ENCODE data around the gene MMP12. TPM values are rescaled to one million over a fixed set of nuclear protein-coding genes. Genes with fewer than 3 reads are reported as not detected.

MMP12 gene
- polyA plus RNA-seq (2012; rRNA removed) = 2.0 and 2.8 TPM in 2 replicates
- polyA plus RNA-seq (2012; cell fraction: cytosol; rRNA removed) = 2.7 and 2.9 TPM in 2 replicates
- polyA plus RNA-seq (2012; cell fraction: nucleus; rRNA removed) = 1.00 and 2.0 TPM in 2 replicates

DNA sequence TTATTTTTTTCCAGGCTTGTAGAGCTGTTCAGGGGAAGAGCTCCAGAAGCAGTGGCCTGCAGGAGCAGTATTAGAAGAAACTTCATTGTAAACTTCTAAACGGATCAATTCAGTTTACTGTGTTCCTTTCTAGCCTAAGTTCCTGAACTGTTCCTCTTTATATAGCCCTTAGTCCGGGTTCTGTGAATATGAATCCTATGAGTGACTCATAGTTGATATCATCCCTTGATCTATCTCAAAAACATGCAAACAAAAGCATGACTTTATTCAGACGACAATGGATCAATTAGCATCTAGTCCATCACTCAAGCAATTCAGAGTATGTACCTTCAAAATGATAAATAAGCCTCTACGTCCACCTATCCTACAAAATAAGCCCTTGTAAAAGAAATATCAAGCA is at the start of gene MMP12:
Gene MMP12 (minus strand): TSS at position 131 of the 400 bp plus-strand sequence. CDS start 45 bp downstream, at position 86.
- Histone ChIP-seq H3K4me2 (no peak within 1 kb of the TSS), H3K9me2 (no peaks in the 10 kb centered on the region), H3K9ac (no peak within 1 kb of the TSS), H3F3A (replicated peaks; ENCODE audit: insufficient read depth) (peaks cover 2% of the 10 kb centered on the region), H3K27ac (ENCODE audit: low read depth in 2 of 2, low read length in 1 of 2) (no peak within 1 kb of the TSS), H3K27me3 (ENCODE audit: insufficient read depth) (no peaks in the 10 kb centered on the region), H3K4me3 (ENCODE audit: low read depth in 2 of 2, low read length in 1 of 2) (no peak within 1 kb of the TSS), H2AFZ (ENCODE audit: low read depth) (no peak within 1 kb of the TSS; the same call in 1 of the 2 replicates), H3K79me2 (ENCODE audit: insufficient read depth) (no peaks in the 10 kb centered on the region), H3K4me1 (ENCODE audit: control insufficient read depth in 1 of 2, insufficient read depth in 2 of 2, low read depth in 1 of 2, low read length in 1 of 2) (peaks cover 0 to 5% of the 10 kb centered on the region in 2 experiments; a peak in 1 of 4 replicates), H4K20me1 (ENCODE audit: insufficient read depth) (no peaks in the 10 kb centered on the region), H3K36me3 (replicated peaks in 1 of 2; ENCODE audit: control insufficient read depth in 1 of 2, insufficient read depth in 2 of 2, low read length in 1 of 2) (no peaks in the 10 kb centered on the region), H3K9me3 (no peaks in the 10 kb centered on the region)
- TF ChIP-seq FOSL2 (IDR thresholded peaks at IDR 0.05; ENCODE audit: borderline replicate concordance, low read depth) (peak; percentile 60), JUND (IDR thresholded peaks at IDR 0.05) (peak; percentile 40), TCF12 (IDR thresholded peaks at IDR 0.05) (peak; percentile 5; the same call in 1 of the 2 replicates)
- TF ChIP-seq, protein P1, sequence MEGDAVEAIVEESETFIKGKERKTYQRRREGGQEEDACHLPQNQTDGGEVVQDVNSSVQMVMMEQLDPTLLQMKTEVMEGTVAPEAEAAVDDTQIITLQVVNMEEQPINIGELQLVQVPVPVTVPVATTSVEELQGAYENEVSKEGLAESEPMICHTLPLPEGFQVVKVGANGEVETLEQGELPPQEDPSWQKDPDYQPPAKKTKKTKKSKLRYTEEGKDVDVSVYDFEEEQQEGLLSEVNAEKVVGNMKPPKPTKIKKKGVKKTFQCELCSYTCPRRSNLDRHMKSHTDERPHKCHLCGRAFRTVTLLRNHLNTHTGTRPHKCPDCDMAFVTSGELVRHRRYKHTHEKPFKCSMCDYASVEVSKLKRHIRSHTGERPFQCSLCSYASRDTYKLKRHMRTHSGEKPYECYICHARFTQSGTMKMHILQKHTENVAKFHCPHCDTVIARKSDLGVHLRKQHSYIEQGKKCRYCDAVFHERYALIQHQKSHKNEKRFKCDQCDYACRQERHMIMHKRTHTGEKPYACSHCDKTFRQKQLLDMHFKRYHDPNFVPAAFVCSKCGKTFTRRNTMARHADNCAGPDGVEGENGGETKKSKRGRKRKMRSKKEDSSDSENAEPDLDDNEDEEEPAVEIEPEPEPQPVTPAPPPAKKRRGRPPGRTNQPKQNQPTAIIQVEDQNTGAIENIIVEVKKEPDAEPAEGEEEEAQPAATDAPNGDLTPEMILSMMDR (IDR thresholded peaks at IDR 0.05) = no peak
- CTCF ChIA-PET = interaction anchor here (1.0 kb wide), 1 partner anchor 55 kb away, joined by 3 read pairs; no protein-coding TSS in a partner anchor
- WGBS (ENCODE audit: low lambda C conversion rate) = 19% methylated on average over 4 of the region's 4 CpGs
- POLR2A ChIA-PET = no interaction called here
- DNase-seq = no peak

DNA sequence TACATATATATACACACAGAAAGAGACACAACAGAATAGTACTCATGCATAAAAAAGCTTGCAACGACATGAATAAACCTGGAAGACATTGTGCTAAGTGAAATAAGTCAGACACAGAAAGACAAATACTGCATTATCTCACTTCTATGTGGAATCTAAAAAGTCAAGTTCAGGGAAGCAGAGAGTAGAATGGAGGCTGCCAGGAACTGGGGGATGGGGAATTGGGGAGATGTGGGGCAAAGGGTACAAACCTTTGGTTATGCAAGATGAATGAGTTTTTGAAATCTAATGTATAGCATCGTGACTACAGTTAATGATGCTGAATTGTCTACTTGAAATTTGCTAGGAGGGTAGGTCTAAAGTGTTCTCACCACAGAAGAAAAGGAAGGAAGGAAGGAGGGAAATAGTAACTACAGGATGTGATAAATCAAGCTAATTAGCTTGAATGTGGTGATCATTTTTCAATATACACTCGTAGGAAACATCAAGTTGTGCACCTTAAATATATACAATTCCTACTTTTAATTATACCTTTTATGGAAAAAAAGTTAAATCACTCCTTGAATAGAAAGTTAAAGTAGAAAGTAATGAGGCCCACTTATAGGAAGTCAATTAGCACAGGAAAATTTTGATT is 46.9 kb upstream of the MMP12 start:
- POLR2A ChIA-PET = no interaction called here
- H3K27me3 ChIP-seq (ENCODE audit: insufficient read depth) = no peaks in the 10 kb centered on the region
- H3K4me2 ChIP-seq = no peak overlapping the region
- H3F3A ChIP-seq (replicated peaks; ENCODE audit: insufficient read depth) = no peaks in the 10 kb centered on the region
- H4K20me1 ChIP-seq (ENCODE audit: insufficient read depth) = no peaks in the 10 kb centered on the region
- no peak overlapping the region for H3K9ac ChIP-seq
- H3K9me2 ChIP-seq = no peaks in the 10 kb centered on the region
- TF ChIP-seq GABPA (IDR thresholded peaks at IDR 0.05; ENCODE audit: low read depth) = no peak
- H3K27ac ChIP-seq (ENCODE audit: low read depth in 2 of 2, low read length in 1 of 2) = no peak overlapping the region
- no peak overlapping the region for H3K4me3 ChIP-seq (ENCODE audit: low read depth in 2 of 2, low read length in 1 of 2)
- no peaks in the 10 kb centered on the region for H3K36me3 ChIP-seq (replicated peaks in 1 of 2; ENCODE audit: control insufficient read depth in 1 of 2, insufficient read depth in 2 of 2, low read length in 1 of 2)
- no peak overlapping the region for H2AFZ ChIP-seq (ENCODE audit: low read depth)
- H3K9me3 ChIP-seq = no peaks in the 10 kb centered on the region
- DNase-seq = no peak
- CTCF ChIA-PET = interaction anchor here (1.0 kb wide), 1 partner anchor 10 kb away, joined by 3 read pairs; no protein-coding TSS in a partner anchor
- WGBS (ENCODE audit: low lambda C conversion rate) = 38% methylated on average over 3 of the region's 3 CpGs
- H3K79me2 ChIP-seq (ENCODE audit: insufficient read depth) = no peaks in the 10 kb centered on the region
- peaks cover 0 to 3% of the 10 kb centered on the region in 2 experiments; a peak in 1 of 4 replicates for H3K4me1 ChIP-seq (ENCODE audit: control insufficient read depth in 1 of 2, insufficient read depth in 2 of 2, low read depth in 1 of 2, low read length in 1 of 2)

- Histone ChIP-seq H4K20me1 (ENCODE audit: insufficient read depth) (no peaks in the 10 kb centered on the region), H3K27me3 (ENCODE audit: insufficient read depth) (no peaks in the 10 kb centered on the region), H3F3A (replicated peaks; ENCODE audit: insufficient read depth) (no peaks in the 10 kb centered on the region), H3K4me2 (no peak overlapping the region), H3K4me3 (ENCODE audit: low read depth in 2 of 2, low read length in 1 of 2) (no peak overlapping the region), H3K79me2 (ENCODE audit: insufficient read depth) (no peaks in the 10 kb centered on the region), H3K27ac (ENCODE audit: low read depth in 2 of 2, low read length in 1 of 2) (no peak overlapping the region), H3K9me3 (no peaks in the 10 kb centered on the region), H3K36me3 (replicated peaks in 1 of 2; ENCODE audit: control insufficient read depth in 1 of 2, insufficient read depth in 2 of 2, low read length in 1 of 2) (no peaks in the 10 kb centered on the region), H3K9ac (no peak overlapping the region), H3K9me2 (no peaks in the 10 kb centered on the region), H3K4me1 (ENCODE audit: control insufficient read depth in 1 of 2, insufficient read depth in 2 of 2, low read depth in 1 of 2, low read length in 1 of 2) (peaks cover 0 to 3% of the 10 kb centered on the region in 2 experiments; a peak in 1 of 4 replicates), H2AFZ (ENCODE audit: low read depth) (no peak overlapping the region)
- 43% methylated on average over 11 of the region's 13 CpGs for WGBS (ENCODE audit: low lambda C conversion rate)
- ChIA-PET POLR2A (no interaction called here), CTCF (interaction anchor here (1.0 kb wide), 1 partner anchor 22 kb away, joined by 3 read pairs; no protein-coding TSS in a partner anchor)
- TF ChIP-seq NFIC (IDR thresholded peaks at IDR 0.05; ENCODE audit: borderline replicate concordance) = no peak
- no peak for TF ChIP-seq RAD21 (IDR thresholded peaks at IDR 0.05; ENCODE audit: low read length)
- TF ChIP-seq TEAD4 (IDR thresholded peaks at IDR 0.05; ENCODE audit: borderline replicate concordance, insufficient read depth) = no peak
- TF ChIP-seq JUND (IDR thresholded peaks at IDR 0.05) = no peak
- no peak for TF ChIP-seq NRF1 (IDR thresholded peaks at IDR 0.05; ENCODE audit: low read depth, low read length)
- no peak for TF ChIP-seq TCF12 (IDR thresholded peaks at IDR 0.05)
- TF ChIP-seq SIN3A (IDR thresholded peaks at IDR 0.05; ENCODE audit: borderline replicate concordance, low read depth, low read length) = no peak
- TF ChIP-seq TAF1 (IDR thresholded peaks at IDR 0.05; ENCODE audit: borderline replicate concordance, low read depth, low read length) = no peak
- no peak for TF ChIP-seq ELF1 (IDR thresholded peaks at IDR 0.05)
- DNase-seq = no peak
Measured at GRCh38 chr11:102920118-102920684, 45.4 kb upstream of the MMP12 start.

Data from SK-N-SH (cell line).